Ramos (cell line): ENCODE measurements around the gene ZNG1A.
"Not testable (repeated sequence)": the region's sequence is repeated elsewhere in the genome, so short reads cannot be mapped to it uniquely, and the experiment has no call there.

ENCODE experiments used
- in situ Hi-C: fragments of 300-500 bp; cut with MboI; formaldehyde crosslinking; loops from one replicate; pipeline ENCODE4 v1.14.3; 2022; ENCODE audit warnings: low sequenced_read_pairs; ENCODE audit not compliant: unreplicated experiment

ZNG1A gene

DNA sequence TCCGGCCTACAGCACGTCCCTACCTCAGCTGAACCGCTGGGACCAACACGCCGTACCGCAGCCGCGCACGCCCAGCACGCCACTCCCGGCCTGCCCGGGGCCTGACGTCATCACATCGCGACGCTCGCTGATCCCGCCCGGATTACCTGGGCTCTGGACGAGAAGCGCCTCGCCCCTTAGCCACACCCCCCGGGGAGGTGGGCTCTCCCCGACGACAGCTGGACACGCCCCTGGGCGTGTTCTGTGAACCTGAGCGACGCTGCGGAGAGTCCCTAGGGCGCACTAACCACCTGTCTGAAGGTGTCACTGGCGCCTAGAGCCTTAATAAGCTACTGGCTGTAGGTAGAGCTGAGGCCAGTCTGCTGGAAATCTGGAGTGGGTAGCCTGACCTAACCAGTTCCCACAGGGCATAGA is at the start of gene ZNG1A:
Gene ZNG1A, minus strand, starts transcription at position 87 of the 414 bp plus-strand sequence. CDS start 87 bp downstream, outside the sequence.
- in situ Hi-C loops = not testable (repeated sequence)

DNA sequence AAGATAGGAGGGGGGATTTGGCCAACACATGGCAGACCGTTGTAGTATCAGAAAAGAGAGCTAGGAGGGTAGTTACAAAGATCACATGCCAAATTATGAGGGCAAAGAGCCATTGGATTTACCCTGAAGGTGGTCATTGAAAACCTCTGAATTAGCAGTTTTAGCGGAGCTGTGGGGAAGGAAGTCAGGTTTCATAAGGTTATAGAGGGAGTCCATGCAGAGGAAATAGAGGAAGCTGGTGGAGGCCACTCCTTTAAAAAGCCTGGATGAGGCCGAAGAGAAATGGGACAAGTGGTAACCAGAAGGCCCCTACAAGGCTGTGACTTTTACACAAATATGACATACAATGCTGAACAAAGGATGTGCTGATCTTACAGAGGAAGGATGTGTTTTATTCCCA is 49.0 kb upstream of the ZNG1A start:
- in situ Hi-C loops = no loop called here

DNA sequence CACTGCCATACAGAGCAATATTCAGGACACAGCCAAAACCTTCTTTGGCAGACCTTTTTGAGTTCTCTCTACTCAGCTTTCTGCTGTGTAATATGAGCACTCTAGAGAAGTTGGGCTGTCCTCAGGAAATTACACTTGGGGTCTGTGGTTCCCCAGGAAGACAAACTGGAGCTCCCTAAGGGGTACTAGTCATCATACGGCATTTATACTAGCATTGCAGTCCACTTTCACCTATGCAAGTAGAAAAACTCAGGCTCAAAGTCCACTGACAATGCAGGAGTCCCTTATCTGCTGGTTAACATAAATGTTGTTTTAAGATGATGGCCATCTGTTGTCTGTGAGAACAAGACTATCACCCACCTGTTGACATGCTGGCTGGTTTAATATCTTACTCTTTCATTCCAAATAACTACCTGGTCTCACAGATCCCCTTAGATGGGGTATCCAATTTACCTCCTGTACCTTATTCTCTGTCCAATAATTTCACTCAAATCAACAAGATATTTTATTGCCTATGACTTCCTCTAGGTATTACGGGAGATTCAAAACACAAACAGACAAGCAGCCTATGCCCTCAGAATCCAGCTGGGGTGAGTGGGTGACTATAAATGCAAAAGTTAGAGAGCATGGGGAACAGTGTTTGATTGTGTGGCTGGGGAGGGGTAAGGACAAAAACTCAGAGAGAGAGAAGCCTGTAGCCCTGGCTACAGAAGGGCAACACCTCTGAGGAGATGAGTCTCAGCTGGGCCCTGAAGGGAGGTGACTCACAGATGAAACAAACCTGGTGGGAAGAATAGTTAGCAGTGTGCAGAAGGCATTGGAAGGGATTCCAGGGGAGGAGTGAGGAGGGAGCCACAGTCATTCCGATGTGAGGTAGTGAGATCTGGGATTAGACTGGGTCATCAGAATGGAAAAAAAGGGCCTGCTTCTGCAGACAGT is 46.0 kb upstream of the ZNG1A start:
- in situ Hi-C loops = no loop called here

DNA sequence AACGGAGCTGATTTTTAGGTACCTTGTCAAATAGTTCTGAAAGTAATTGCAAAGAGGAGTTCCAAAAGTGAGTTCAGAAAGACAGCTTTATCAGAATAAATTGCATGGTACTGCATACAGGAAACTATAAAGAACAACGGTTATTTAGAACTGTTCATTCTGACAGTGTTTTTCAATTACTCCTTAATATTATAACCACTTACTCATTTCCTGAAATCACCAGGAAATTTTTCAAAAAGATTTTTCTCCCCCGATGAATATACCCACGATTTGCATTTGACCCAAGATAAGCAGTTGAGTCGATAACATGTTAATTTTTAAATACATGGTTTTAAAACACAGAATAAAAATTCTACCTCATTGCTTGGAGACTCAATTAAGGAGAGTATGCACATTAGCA is 45.2 kb upstream of the ZNG1A start:
- in situ Hi-C loops = no loop called here

DNA sequence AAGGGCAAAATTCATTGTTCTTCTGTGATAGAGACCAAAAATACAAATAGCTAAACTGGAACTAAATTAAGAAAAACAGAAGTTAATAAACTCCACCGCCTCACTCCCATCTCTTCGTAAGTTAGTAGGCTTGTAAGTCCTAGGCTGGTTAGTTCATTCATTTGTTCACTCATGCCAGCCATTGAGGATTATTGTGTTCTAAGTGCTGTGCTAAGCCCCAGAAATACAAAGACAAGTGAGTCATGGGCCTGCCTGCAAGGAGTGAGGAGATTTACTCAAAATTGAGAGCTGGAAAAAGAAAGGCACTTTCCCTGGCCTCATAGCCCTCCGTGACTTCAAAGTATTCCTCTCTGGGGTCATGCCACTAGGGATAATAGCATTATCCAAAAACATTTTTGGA is 44.3 kb upstream of the ZNG1A start:
- in situ Hi-C loops = no loop called here

DNA sequence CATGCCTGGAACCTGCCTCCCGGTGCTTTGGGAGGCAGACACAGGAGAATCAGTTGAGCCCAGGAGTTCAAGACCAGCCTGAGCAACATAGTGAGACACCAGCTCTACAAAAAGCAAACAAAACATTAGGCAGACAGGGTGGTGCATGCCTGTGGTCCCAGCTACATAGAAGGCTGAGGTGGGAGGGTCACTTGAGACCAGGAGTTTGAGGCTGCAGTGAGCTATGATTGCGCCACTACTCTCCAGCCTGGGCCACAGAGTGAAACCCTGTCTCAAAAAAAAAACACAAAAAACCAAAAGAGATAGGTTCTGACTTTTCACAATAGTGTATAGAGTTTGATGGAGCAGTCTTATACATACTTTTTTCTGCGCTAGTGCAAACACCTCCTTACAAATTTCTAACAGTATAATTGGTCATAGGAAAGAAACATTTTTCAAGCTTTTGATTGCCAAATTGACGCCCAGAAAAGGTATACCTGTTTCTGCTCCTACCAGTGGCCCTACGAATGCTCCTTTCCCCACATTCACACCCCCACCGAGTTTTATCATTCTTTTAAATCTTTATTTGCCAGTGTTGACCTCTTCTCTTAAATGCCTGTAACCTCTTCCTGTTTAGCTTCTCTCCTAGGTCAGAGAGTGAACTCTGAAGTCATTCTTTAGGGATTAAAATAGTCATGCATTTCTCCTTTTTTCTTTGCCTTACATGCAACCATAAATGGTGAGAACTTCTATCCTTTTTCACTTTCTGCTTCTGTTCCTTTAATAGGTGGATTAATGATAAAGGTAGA is 43.3 kb upstream of the ZNG1A start:
- in situ Hi-C loops = no loop called here

DNA sequence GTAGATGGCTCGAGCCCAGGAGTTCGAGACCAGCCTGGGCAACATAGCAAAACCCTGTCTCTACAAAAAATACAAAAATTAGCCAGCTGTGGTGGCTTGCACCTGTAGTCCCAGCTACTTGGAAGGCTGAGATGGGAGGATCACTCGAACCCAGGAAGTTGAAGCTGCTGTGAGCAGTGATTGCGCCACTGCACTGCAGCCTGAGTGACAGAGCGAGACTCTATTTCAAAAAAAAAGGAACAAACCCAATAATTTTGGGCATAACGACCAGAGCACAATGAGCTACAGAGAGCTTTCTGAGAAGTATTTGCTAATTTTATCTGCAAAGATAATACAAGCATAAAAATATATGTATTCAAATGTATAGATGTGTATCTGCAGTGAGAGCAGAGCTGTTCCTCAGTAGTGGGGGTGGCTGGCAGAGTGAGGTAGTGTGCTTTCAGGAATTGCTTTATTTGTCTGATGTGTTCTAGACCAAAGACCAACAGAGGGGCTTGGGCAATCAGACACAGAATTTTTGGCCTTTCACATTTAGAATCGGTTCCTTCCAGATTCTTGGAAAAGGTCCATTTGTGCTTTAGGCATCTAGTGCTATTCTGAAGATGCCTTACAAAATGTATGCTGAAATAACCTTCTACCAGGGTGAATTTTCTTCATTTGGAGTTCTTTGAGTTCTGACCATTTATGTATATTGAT is 41.0 kb upstream of the ZNG1A start:
- in situ Hi-C loops = no loop called here

DNA sequence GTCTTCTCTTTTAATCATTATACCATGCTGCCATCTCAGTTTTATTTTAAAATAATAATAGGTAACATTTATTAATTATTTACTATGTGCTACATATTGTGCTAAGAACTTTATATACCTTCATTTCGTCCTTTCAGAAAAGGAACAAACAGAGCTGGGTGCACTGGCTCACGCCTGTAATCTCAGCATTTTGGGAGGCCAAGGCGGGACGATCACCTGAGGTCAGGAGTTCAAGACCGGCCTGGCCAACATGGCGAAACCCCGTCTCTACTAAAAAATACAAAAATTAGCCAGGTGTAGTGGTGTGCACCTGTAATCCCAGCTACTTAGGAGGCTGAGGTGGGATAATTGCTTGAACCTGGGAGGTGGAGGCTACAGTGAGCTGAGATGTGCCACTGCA is 40.2 kb upstream of the ZNG1A start:
- in situ Hi-C loops = not testable (repeated sequence)

DNA sequence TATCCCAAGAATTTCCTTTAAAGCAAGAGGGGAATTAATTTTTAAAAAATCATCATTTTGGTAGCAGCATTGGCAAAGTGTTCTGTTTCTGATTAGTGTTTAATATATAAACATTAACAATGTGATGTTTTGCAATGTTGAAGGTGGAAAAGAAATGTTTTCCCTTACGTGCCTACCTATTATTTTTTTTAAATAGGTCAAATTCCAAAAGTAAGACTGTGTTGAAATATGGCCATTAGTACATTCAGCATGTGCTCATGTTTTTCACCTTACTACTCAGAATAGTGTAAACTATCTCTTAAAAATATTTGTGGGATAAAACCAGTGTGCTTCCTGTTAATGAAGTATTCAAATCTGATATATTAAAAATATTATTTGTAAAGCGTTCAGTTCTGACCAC is 39.1 kb upstream of the ZNG1A start:
- in situ Hi-C loops = no loop called here

DNA sequence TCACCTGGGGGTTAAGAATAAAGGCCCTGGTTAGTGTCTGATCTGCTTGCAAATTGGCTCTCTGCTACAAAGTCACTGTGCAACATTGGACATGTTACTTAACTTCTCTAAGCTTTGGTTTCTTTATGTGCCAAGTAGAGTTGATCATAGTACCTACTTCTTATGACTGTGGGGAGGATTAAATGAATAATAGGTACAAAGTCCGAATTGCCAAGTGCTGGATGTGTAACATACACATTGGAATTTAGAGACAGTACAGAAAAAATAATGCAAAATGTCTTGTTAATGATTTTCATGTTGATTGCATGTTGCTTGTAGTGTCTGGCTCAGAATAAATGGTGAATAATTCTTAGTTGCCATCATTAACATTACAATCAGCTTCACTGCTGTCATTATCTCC is 38.0 kb upstream of the ZNG1A start:
- in situ Hi-C loops = no loop called here

DNA sequence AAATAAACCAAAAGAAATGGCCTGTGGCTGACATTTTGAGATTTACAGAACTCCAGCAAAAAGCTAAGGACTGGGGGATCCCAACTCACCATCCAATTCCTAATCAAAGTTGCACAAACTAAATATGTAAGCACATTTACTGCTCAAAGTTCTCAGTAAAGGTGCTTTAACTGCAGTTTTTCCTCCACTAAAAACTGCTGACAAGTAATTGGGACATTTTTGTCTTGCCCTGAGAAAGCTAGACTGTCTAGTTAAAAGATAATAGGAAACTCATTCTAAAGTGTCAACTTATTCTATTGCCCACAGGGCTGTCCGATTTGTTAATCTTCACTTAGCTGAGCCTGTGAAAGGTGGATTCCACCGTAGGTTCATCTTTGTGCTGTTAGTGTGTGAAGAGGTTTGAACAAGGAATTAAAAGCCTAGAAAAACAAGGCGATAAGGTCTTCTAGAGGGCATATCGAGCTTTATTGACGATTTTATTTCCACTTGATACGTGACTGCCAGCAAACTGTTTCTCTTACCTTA is 36.8 kb upstream of the ZNG1A start:
- in situ Hi-C loops = no loop called here

DNA sequence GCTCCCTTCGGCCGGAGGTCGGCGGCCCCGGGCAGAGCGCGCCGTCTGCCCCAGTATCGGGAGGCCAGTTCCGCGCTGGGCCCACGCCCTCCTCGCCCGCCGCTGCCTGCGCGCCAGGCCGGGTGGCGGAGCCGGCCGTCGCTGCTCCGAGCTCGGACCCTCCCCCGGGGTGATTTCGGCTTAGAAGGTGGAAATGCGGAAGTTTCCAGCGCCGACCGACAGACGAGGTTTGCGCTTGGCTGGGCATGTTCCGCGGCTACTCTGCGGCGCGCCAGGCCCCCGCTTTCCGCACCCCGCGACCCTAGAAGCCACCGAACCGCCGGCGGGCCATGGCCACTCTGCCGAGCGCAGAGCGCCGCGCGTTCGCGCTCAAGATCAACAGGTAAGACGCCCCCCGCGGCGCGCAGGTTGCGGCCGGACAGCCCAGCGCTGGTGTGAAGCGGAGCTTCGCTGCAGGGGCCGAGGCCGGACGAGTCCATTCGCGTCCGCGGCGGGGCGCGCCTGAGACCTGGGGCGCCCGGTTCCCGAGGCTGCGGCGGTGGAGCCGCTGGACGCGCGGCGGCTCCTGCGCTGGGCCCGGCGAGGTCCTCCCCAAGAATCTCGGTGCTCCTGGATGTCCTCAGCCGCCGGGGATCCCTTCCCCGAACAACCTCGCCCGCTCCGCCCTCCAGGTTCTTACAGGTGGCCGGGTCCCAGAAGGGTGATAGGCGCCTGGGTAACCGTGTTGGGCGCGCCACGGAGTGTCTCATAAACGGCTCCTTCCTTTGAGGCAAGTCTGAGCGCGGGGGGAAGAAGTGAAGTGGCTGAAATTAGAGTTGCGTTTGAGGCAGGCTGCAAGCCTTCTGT is 36.0 kb upstream of the ZNG1A start, which contains the start of gene DOCK8:
Gene DOCK8, plus strand, starts transcription at position 218 of the 846 bp plus-strand sequence. Its CDS starts 112 bp downstream, at position 330.
- in situ Hi-C loops = no loop called here

DNA sequence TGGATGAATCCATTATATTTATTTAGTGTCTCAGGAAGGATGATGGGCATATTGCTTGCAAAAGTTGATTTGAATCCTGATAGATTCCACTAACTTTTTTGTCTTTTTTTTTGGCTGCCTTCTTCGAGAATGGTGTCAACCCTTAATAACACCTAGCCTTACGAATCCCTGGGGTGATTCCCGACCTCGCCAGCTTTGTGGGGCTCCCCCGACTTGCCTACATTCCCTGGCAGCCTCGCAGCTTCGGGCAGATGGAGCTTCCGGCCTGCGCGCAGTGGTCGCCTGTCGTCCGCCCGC is 35.4 kb upstream of the ZNG1A start:
- in situ Hi-C loops = no loop called here

DNA sequence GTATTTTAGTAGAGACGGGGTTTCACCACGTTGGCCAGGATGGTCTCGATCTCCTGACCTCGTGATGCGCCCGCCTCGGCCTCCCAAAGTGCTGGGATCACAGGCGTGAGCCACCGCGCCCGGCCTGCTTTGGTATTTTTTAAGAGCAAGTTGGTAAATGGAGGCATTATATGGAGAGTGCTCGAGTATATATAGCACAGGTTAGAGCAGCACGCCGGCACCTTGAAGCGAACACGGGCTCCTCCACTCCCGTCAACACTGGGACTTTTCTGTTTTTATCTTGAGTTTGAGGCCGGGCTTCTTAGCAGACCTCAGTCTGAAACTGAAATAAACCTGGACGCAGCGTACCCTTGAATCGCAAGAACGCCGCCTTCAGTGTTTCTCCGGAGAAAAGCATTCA is 35.0 kb upstream of the ZNG1A start:
- in situ Hi-C loops = not testable (repeated sequence)

DNA sequence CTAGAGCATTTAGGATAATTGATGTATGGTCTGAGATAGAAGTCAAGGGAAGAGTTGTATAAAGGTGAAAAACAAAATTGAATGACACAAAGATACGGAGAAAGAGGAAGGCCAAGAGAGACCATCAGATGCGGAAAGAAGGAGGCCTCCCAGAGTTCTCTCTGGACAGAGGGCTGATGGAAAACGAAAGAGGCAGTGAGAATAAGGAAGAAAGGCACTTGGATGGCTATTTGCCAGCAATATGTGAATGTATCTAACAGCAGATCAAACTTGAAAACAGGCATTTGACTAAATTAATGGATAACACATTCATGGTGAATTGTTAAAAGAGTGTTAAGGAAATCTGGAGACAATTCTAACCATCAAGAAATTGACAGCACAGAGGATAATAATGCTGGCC is 33.4 kb upstream of the ZNG1A start:
- in situ Hi-C loops = no loop called here

DNA sequence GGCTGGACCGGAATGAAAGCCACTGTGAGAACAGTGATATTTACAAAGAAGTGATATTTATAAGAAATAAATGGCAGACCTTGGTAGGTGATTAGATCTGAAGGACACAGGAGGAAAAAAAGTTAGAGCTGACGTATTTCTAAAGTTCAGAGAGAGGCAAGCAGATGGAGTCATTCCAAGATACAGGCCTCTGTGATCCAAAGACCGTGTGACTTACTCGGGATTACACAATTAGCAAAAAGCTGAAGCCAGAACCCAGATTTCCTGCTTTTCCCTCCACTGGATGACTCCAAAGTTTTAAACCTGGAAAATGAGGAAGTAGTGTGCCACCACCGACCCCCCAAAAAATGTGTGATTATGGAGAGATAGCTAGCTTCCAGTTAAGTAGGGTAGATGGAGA is 32.7 kb upstream of the ZNG1A start:
- in situ Hi-C loops = no loop called here

DNA sequence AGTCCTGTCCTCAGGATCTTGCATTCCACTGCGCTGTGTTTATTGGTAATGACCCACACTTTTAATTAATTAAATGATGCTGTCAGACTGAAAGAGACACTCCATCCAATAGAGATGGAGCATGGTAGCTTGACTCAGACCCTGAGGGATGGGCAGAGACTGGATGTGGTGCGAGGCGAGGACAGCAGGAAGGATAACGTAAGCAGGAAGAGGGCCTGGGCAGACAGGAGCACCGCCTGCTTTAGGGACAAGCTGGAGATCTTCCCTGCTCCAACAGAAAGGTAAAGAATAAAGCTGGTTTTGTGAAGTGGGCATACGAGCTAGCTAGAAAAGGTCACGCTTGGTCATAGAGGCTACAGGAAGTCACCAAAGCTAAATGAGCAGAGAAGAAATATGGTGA is 32.2 kb upstream of the ZNG1A start:
- in situ Hi-C loops = no loop called here

DNA sequence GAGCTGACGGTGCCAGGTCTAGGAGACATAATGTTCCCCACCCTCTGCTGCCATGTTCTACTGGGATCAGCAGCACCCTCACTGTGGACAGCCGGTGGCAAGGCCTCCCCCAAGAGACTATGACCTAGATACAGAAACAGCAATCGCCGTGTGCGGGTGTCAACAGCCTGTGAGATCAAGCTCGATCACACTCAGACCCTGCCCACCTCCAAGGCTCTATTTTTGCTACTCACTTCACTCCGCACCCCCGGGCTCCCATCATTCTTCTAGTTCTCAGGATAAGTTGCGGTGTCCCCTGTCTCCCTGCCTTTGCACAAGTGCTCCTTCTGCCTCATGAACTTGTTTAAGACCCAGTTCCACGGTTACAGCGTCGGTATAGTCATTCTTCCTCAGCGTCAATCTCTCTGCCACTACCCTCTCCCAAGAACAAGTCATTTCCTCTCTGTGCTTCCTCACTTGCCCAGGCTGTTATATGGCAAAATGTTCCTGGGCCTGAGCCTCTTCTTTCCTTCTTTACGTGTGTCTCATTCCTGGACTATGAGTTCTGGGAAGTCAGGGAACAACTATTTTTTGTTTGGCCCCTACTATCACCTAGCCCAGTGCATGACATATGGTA is 30.4 kb upstream of the ZNG1A start:
- in situ Hi-C loops = no loop called here

DNA sequence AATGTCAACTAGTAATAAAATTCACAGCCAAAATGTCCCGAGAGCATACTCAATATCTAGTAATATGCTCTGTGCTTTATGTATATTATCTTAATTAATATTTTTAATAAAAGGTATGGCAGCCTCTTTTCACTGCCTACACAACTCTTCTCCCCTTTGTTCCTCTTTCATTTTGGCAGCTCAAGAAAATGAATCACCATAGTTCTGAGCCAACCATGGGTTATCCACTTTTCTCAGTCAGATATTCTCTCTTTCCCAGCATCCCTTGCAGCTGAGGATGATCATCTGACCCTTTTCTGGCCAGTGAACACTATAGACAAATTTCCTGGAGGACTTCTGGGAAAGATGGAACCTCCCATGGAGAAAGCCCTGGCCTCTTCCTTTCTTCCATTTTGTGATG is 27.6 kb upstream of the ZNG1A start:
- in situ Hi-C loops = no loop called here
